ENCODE data around the gene HOXB9.

Gene HOXB9

GRCh38 chr17:48578616-48579470, 47.3 kb downstream of the HOXB9 start:
- no peak for DNase-seq

- no peak for DNase-seq
Measured at GRCh38 chr17:48577946-48578615, 48.1 kb downstream of the HOXB9 start, which contains the start of gene HOXB4. Gene HOXB4 (minus strand): TSS chr17:48578350. CDS start chr17:48578319, 31 bp downstream.

- DNase-seq = no peak
Measured at GRCh38 chr17:48577330-48577945, 48.7 kb downstream of the HOXB9 start.

- DNase-seq = no peak
Measured at GRCh38 chr17:48576479-48577309, 49.5 kb downstream of the HOXB9 start.

GRCh38 chr17:48575673-48576478, 50.3 kb downstream of the HOXB9 start:
- no peak for DNase-seq

- no peak for DNase-seq
Measured at GRCh38 chr17:48575066-48575582, 51.0 kb downstream of the HOXB9 start.

- no peak for DNase-seq
Measured at GRCh38 chr17:48574505-48575065, 51.6 kb downstream of the HOXB9 start.

GRCh38 chr17:48571826-48572417, 54.2 kb downstream of the HOXB9 start:
- no peak for DNase-seq

Data from NCI-H524 treated with DMSO at 0.1 percent for 48 hours (cell line).